SU-DHL-6 (cell line): Measurements from ENCODE around the gene ZNF668.

ENCODE experiments used
- EZH2phosphoT487 ChIP-seq: fragments of 200-600 bp; sonication (generic), shearing (Covaris generic); conservative IDR thresholded peaks from 2 replicates; pipeline ENCODE4 v1.6.1; 2018; ENCODE audit warnings: mild to moderate bottlenecking, antibody characterized with exemption, low read length, moderate library complexity, mixed read lengths
- TF ChIP-seq, protein P1 (sequence below): fragments of 200-600 bp; sonication (generic); IDR thresholded peaks from one replicate; pipeline ENCODE4 v1.5.1; 2017; ENCODE audit warnings: antibody characterized with exemption, mild to moderate bottlenecking, low read length, moderate library complexity; ENCODE audit not compliant: insufficient read depth, poor library complexity, severe bottlenecking

GRCh38 chr16:31074814-31075183 is 759 bp upstream of the ZNF668 start:
- TF ChIP-seq, protein P1, sequence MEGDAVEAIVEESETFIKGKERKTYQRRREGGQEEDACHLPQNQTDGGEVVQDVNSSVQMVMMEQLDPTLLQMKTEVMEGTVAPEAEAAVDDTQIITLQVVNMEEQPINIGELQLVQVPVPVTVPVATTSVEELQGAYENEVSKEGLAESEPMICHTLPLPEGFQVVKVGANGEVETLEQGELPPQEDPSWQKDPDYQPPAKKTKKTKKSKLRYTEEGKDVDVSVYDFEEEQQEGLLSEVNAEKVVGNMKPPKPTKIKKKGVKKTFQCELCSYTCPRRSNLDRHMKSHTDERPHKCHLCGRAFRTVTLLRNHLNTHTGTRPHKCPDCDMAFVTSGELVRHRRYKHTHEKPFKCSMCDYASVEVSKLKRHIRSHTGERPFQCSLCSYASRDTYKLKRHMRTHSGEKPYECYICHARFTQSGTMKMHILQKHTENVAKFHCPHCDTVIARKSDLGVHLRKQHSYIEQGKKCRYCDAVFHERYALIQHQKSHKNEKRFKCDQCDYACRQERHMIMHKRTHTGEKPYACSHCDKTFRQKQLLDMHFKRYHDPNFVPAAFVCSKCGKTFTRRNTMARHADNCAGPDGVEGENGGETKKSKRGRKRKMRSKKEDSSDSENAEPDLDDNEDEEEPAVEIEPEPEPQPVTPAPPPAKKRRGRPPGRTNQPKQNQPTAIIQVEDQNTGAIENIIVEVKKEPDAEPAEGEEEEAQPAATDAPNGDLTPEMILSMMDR, result no peak
- no peak for TF ChIP-seq EZH2phosphoT487
